HK-2 (cell line): ENCODE data around the gene ROPN1.
"Not testable (repeated sequence)": the region's sequence is repeated elsewhere in the genome, so short reads cannot be mapped to it uniquely, and the experiment has no call there.

ENCODE experiments used
- DNase-seq: peaks from one replicate; pipeline ENCODE4 v3.0.0-alpha.2; 2018; ENCODE audit not compliant: unreplicated experiment

The ROPN1 gene

DNA sequence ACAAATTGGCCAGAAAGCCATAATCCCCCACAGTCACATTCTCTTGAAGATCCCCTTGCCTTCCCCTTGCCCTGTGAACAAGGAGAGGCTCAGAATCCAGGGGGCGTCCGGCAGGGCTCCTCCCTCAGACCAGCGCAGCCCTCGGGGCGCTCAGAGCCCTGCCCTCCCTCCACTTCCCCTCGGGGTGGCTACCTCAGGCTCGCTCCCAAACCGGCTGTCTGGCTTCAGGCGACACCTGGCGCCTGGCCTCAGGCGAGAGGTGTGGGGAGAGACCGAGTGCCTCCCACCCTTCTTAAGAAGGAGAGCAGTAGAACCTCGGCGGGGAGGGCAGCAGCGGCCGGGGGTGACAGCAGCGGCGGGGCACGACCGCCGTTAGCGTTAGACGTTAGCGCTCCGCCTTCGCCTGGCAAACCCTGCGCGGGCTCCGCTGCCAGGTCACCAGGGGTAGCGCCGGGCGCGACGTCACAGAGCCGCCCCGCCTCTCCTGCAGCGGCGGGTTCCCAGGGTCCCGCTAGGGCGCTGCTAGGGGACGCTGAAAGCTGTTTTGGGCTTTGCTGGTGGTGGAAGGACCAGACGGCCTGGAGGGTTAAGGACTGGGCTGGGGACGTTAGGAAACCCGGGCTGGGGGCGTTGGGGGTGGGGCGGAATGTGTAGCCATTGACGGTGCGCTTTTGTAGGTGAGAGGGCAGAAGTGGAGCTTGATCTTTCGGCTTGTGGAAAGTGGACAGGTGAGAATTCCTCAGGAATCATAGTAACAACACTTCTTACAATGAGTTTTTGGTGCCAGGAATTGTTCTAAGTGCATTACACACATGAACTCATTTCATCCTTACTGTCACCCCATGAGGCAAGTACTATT, at the start of gene ROPN1:
Gene ROPN1 (minus strand): TSS at position 395 of the 859 bp plus-strand sequence. CDS start 11,643 bp downstream, outside the sequence.
- DNase-seq: not testable (repeated sequence)

DNA sequence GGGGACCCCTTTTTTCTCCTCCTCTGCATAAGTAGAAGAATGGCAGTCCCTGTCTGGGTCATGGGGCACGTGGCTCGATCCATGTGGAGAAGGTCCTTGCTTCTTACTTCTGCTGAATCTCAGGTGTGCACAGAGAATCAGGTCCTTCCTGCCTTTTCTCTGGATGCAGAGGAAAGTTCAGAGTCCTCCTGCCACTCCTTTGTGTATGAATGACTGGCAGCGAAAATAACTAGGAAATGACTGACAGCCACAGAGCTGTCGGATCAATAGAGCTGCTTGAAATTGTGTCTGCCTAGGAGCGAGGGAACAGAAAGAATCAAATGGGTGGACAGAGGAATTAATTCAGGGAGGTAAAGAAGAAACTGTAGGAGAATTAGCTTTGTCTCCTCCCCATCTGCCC, 49.6 kb upstream of the ROPN1 start:
- DNase-seq: no peak

DNA sequence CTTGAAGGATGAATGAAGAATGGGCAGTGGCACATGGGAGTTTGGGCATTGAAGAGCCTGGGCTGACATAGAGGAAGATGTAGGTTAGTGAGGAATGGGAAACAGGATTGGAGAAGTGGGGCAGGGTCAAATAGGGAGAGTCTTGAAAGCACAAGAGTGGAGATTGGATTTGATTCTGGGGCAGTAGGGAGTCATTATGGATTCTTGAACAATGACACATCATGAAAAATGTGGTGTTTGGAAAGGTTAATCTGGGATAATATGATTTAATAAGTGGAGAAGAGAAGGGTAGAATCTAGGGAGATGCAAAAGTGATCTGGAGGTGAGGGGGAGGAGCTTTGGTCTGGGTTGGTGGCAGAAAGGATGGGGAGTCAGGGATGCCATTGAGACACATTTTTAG, 45.4 kb upstream of the ROPN1 start:
- no peak for DNase-seq

DNA sequence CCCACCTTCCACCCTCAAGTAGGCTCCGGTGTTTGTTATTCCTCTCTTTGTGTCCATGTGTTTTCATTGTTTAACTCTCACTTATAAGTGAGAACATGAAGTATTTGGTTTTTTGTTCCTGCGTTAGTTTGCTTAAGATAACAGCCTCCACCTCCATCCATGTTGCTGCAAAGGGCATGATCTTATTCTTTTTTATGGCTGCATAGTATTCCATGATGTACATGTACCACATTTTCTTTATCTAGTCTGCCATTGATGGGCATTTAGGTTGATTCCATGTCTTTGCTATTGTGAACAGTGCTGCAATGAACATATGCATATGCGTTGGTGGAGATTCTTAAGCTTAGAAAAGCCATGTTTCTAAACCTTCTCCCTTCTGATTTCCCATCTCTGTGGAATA, 44.3 kb upstream of the ROPN1 start:
- not testable (repeated sequence) for DNase-seq

DNA sequence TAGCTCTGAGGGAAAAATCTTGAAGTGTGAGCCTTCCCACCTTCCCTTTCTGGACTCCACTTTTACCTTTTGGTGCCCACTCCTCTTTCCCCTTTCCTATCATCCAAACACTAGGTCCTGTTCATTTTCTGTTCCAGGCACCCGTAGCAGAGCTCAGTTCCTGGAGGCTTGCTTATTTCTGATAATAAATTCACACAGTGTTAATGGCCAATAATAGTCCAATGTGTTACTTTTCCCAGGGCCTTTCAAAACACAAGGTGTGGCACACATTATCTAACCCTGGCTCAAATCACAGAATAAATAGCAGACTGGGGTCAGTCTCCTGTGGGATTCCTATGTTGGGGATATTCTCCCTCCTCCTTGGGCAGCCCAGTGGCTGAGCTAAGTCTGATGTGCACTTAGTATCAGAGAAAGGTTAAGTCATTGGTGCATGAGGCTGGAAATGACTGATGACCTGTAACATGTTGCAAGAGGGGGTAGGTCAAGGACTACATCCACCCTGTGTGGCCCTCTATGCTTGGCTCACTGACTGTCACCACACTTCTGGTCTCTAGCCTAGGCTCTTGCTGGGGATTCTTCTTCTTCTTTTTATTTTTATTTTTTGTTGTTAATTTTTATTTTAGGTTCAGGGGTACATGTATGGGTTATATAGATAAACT, 43.7 kb upstream of the ROPN1 start:
- DNase-seq: no peak

DNA sequence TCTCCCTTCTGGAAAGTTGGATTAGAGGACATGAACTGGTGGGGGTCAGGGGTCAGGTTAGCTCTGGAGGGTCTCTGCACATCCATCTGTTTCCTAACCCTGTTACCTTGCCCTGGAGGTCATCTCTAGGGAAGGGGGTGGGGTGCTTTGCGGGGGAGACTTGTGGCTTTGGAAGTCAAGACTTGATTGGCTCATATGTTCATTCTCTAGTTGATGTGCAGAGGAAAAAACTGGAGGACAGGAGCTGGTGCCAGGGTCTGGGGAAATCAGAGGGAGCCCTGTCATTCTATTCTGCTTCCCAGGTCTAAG, 42.9 kb upstream of the ROPN1 start:
- no peak for DNase-seq

DNA sequence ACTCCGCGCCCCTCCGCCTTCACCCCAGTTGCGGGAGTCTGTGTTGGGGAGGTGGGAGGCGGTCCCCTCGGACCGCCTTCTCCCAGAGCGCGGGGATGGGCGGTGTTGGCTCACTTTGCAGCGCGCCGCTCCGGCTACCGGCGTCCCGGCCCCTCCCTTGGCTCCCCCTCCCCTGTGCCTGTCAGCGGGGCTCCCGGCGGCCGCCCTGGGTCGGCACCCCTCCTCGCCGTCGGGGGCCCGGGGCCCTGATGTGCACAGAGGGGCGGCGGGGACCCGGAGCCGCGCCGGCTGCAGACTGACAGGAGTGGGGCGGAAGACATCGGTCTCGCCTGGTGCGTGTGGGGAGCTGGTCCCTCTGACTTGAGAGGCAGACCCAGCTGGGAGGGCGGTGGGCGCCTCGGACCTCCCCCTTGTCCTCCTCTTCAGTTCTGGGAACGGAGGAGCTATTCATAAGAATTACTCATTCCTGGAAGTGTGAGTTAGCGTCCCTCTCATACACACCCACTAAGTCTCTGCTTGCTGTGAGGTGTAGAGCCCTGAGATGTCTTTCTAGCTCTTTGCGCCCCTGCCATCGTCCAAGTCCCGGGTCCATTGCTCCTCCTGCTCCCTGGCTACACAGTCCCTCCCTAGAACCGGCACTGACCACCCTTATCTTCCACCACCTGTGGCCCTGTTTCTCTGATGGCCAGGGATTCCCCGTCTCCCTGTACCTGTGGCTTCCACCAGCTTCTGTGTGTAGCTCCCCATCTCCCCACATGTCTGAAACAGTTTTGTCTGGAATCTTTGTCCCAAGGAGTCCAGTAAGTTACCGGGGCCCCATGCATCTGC, 42.3 kb upstream of the ROPN1 start:
- peak; percentile 11 for DNase-seq

DNA sequence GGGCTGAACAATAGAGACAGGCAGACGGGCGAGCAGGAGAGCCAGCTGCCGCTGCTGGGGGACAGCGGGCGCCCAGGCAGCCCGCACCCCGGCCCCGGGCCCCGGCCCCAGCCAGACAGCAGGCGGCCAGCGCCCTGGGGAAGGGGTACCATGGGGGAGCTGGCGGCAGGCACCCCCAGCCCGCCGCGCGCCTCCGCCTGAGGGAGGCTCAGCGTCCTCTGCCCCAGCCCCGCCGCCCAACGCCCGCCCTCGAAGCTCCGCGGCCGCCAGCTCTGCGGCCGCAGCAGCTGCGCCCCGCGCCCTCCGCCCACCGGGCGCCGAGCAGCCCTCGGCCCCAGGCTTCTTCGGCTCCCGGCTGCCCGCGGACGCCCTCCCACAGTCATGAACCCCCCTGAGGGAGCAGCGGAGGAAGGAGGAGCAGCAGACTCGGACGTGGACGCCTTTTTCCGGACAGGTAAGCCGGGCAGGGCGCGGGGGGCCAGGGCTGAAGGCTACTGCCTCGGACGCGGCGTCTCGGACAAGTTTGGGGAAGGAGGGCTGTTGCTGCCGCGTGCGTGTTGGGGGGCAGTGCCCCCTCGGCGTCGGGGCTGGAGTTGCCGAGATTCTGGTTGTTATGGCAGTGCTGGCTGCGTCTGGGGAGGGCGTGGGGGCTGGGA, 41.6 kb upstream of the ROPN1 start, which contains the start of gene KALRN:
Gene KALRN (plus strand): TSS at position 10 of the 656 bp plus-strand sequence.
- no peak for DNase-seq

DNA sequence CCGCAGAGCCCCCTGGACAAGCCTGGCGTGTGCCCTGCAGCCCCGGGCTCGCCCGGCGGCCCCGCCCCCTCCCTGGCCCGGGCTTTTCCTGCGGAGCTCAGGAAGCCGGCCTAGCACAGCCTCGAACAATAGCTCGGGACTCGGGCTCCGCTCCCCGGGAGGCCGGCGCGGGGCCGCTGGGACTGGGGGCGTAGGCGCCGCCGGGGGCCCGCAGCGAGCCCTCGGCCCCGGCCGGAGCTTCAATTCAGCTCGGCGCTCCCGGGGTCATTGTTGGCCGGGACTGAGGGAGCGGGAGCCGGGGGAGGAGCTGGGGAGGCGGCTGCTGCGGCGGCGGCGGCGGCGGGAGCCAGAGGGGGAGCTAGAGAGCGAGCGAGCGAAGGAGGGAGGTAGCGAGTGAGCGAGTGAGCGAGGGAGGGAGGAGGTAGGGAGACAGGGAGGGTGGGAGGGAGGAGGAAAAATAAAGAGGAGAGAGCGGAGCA, 41.0 kb upstream of the ROPN1 start:
- DNase-seq: peak; percentile 93

DNA sequence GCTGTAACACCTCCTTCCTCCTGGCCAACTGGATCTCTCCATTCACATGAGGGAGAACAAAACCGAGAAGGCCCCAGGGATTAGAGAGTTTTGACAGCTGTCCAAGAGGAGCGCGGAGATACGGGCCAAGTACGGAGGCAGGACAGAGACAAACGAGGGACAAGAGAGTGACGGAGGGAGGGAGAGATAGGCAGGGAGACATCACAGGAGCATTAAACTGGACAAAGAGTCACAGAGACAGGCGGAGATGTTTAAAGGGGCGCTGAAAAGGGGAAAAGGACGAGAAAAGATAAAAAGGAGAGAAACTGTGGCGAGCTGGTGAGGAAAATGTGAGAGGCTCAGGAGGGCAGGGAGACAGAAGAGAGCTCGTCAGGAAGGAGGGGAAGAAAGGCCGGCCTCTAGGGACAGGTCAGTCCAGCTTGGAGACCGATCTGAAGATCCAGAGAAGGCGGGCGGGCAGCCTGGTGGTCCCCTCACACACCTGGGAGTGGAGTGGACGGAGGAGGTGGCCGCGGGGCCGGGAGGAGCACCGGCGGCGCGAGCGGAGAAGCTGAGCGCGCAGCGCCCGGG, 40.5 kb upstream of the ROPN1 start:
- no peak for DNase-seq

DNA sequence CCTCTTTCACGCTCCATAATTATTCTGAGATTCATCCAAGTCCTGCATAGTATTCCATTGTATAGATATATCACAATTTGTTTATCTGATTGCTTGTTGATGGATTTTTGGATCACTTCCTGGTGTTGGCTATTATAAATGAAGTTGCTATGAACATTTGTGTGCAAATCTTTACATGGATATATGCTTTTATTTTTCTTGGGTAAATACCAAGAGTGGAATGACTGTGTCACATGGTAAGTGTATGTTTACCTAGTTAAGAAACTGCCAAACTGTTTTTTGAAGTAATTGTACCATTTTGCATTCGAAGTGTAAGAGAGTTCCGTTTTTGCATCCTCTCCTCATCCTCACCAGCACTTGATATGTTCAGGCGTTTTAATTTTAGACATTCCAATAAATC, 34.6 kb upstream of the ROPN1 start:
- DNase-seq: no peak

DNA sequence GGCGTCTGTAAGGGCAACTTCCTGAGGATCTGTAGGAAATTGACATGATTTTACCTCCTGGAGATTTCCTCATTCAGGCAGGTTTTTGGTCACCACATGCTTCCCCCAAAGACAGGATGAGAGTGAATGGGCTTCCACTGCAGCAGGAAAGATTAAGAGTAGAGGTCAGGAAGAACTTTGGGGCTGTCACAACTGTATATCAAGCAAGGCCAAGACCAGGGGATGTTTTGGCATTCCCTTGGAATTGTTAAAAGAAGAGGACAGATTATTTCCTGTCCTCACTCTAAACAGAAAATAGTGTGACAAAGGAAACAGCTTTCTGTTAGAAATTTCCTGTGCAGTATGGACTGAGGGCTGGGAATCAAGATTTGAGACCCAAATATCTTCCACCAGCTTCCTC, 31.6 kb upstream of the ROPN1 start:
- not testable (repeated sequence) for DNase-seq

DNA sequence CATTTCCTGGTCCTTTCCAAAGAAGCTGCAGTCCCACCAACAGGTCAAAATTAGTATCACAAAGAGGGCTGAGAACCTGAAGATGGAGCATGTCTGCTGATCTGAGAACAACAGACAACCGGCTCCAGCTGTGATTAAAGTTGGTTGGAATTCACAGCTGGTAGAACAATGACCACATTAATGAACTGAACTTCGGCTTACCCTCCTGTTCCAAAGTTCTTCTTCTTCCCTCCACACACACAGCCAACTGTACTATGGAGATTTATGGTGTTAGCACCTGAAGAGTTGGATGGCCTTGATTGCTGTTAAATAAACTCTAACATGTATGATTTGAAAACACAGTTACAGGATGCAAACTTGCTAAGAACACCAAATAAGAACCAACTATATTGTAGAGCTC, 27.4 kb upstream of the ROPN1 start:
- DNase-seq: no peak

DNA sequence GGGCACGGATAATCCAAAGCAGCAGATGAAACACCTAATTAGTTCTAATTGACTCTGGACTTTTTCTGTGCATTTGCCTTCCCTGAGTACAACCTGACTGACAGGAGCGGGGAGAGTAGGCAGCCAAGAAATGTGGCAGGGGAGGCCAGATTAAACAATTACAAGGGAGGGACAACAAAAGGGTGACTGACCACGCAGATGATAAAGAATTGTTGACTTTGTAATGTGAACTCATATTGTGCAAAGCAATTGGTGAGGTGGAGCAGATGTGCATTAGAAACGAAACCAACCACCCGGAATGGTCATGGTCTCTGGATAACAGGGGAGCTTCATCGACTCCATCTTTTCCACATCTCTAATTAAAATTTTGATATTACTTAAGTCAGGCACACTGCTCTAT, 25.6 kb upstream of the ROPN1 start:
- DNase-seq: not testable (repeated sequence)

DNA sequence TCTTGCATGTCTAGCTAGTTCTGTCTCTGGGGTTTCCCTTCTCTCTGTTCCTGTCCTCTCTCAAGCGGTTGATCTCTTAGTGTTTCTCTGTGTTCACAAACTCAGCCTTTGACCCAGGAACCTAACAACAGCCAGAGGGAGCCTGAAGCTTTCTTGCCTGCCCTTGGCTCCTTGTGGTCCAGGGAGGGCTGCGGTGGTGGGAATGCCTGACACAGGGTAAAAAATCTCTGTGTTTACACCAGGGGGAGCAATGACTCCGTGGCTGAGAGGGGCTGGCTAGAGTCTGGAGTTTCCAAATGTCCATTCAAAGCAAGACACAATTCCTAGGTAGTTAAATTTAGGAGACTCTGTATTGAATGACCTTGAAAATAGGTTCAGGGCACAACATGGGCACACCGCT, 24.6 kb upstream of the ROPN1 start:
- peak; percentile 39 for DNase-seq

DNA sequence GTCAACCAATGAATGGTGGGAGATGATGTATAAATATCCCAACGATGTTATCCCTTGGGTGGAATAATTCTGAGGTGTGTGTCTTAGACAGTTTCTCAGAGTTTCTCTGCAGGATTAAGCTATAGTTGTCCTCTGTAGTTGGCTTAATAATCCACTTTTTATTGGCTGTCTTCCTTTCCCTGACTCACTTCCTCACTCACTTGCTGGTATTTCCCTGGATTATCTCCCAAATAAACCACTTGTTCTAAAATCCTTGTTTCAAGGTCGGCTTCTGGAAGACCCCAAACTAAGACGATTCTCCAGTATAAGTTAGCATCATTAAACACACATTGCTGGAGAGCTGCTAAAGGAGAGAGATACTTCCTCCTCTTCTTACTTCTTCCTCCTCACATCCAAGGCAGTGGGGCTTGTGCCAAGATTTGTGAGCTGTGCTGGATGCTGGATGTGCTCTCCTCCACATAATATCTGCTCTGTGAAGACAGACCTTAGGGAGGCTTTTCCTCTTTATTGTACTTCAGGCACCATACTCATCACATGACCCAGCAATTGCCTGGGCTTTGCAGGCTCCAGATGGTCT, 22.5 kb upstream of the ROPN1 start:
- no peak for DNase-seq

DNA sequence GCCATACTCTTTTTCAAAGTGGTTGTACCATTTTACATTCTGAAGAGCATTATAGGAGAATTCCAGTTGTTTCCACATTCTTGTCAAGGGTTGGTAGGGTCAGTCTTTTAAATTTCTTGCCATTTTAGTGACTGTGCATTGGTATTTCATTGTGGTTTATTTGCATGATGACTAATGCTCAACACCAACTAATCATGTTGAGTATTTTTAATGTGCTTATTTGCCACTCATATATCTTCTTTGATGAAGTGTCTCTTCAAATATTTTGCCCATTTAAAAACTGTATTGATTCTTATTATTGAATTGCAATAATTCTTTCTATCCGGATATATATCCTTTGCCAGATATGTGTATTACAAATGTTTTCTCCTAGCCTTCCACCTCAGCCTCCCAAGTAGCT, 16.4 kb upstream of the ROPN1 start:
- not testable (repeated sequence) for DNase-seq

DNA sequence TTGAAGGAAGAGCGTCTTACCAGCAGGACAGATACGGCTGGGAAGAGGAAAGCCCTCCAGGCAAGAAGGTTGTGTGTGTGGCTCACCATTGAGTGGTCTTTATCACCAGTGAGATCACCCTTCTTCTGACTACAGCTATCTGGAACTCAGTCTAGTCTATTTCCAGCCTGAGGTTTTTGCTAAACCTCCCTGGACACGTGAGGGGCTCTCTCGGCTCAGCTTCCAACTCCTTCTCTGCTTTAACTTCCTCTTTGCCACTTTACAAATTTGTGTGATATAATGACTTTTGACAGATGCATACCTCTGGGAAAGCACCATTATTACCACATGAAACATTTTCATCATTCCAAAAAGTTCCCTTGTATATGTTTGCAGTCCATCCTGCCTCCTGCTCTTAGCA, 15.3 kb upstream of the ROPN1 start:
- DNase-seq: no peak

DNA sequence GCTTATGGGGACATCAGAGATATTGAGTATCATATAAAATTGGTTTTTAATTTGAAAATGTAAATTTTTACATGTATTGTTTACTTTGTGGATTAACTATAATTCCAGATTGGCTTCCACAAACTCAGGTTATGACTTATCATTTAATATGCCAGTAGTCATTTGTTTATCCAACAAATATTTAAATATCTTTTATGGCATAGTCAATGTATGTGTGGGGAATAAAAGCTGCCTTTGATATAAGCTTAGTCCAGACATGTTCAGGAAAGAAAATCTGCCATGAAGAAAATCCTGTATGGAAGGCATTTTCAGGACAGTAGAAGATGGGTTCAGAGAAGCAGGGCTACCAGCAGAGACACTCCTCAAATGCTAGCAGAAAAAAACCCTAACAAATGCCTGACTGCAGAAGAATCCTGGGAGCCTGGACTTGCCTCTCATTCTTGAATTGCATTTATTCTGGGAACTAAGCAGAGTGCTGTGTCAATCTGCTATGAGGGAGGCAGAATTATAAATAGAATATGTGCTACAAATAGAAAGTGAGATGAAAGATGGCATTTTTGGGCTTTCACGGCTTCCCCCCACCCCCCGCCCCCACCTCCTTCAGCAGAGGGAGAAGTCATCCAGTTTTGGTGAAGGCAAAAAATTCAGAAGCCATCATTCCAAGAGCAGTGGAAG, 10.6 kb upstream of the ROPN1 start:
- not testable (repeated sequence) for DNase-seq

DNA sequence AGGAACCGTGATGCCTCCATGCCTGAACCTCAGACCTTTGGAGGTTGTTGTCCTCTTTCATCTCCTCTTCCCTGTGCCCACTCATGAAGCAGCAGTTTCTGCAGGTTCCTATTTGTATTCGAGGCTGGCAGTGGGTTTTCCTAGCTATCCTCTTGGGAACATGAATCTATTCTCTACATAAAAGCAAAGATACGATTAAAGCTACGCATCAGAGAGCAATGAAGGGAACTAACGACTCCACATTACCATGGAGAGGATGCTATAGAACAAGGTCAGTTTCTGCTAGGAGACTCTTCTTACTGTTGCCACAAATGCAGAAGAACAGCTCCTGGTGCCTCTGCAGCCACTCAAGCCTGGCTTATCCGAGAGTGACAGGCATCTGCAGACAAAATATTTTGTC, 9.4 kb upstream of the ROPN1 start:
- DNase-seq: not testable (repeated sequence)
